K562 (cell line): ENCODE results near the gene TXNRD3.

Source experiments
- ATF3 ChIP-seq, 2 experiments: fragments of 450-650 bp in 1 of 2; sonication (generic) in 1 of 2; formaldehyde crosslinking in 1 of 2; IDR thresholded peaks in 1 of 2; conservative IDR thresholded peaks in 1 of 2; 2 replicates each; pipeline versions ENCODE4 v1.6.1 to v1.8.1; 2016 to 2023; ENCODE audit warnings: mild to moderate bottlenecking in 2 of 2, moderate library complexity in 2 of 2, inconsistent platforms in 1 of 2, missing genetic modification reagents in 1 of 2
- CBX2 ChIP-seq: fragments of 200-600 bp; sonication (generic); IDR thresholded peaks from one replicate; pipeline ENCODE4 v1.6.1; 2012; ENCODE audit warnings: mild to moderate bottlenecking, low read length, inconsistent platforms; ENCODE audit not compliant: insufficient read depth, poor library complexity, severe bottlenecking
- CTCF ChIP-seq, 3 experiments: IDR thresholded peaks in 2 of 3; conservative IDR thresholded peaks in 1 of 3; 2 replicates each; pipeline ENCODE4 v1.5.1; 2011 to 2012; ENCODE audit warnings: low read length in 3 of 3, mild to moderate bottlenecking in 3 of 3, control low read depth in 2 of 3, improper control_type of control experiment in 1 of 3, inconsistent platforms in 1 of 3, low read depth in 1 of 3, mixed read lengths in 1 of 3, moderate library complexity in 1 of 3; ENCODE audit not compliant: insufficient read depth in 2 of 3
- IRF2 ChIP-seq: sonication (generic); formaldehyde crosslinking; IDR thresholded peaks from 2 replicates; pipeline ENCODE4 v1.8.1; 2022; ENCODE audit warnings: mild to moderate bottlenecking, missing genetic modification reagents
- POLR2AphosphoS5 ChIP-seq: IDR thresholded peaks from 2 replicates; pipeline ENCODE4 v1.6.1; 2011; ENCODE audit warnings: mild to moderate bottlenecking, low read depth, low read length, moderate library complexity; ENCODE audit not compliant: control insufficient read depth, insufficient read depth
- SMAD3 ChIP-seq: fragments of 450-650 bp; formaldehyde crosslinking; conservative IDR thresholded peaks from 2 replicates; pipeline ENCODE4 v1.4.0; 2020; ENCODE audit warnings: mild to moderate bottlenecking
- SMARCE1 ChIP-seq: fragments of 450-650 bp; IDR thresholded peaks from 2 replicates; pipeline ENCODE4 v1.7.1; 2016; ENCODE audit warnings: mild to moderate bottlenecking
- SRSF7 ChIP-seq: fragments of 200-400 bp; formaldehyde crosslinking; optimal IDR thresholded peaks from 2 replicates; pipeline ENCODE3; 2017; ENCODE audit warnings: mild to moderate bottlenecking, low read depth, low read length
- XRCC5 ChIP-seq: fragments of 200-400 bp; formaldehyde crosslinking; IDR thresholded peaks from 2 replicates; pipeline ENCODE4 v1.6.1; 2017; ENCODE audit warnings: low read depth, mild to moderate bottlenecking, low read length

GRCh38 chr3:126567696-126568438, 87.1 kb downstream of the TXNRD3 start:
- no peak for TF ChIP-seq POLR2AphosphoS5
- TF ChIP-seq XRCC5 = no peak
- no peak for TF ChIP-seq ATF3 (IDR thresholded peaks at IDR 0.05)
- no peak for TF ChIP-seq ATF3 (CRISPR knock-in tag; conservative IDR thresholded peaks at IDR 0.05)
- no peak for TF ChIP-seq SMARCE1
- TF ChIP-seq IRF2 (CRISPR knock-in tag) = no peak
- no peak for TF ChIP-seq SMAD3 (CRISPR knock-in tag)
- no peak for TF ChIP-seq CBX2
- TF ChIP-seq SRSF7 = no peak
- TF ChIP-seq CTCF (IDR thresholded peaks at IDR 0.05 in 2 of 3, conservative IDR thresholded peaks at IDR 0.05 in 1 of 3; ENCODE audit: insufficient read depth in 2 of 3, low read depth in 1 of 3, low read length in 3 of 3) = no peak
